Measurements from ENCODE around the gene ASB13.
A peak's percentile ranks its signal among the peaks of the same experiment; 100 is the strongest.

The ASB13 gene

DNA sequence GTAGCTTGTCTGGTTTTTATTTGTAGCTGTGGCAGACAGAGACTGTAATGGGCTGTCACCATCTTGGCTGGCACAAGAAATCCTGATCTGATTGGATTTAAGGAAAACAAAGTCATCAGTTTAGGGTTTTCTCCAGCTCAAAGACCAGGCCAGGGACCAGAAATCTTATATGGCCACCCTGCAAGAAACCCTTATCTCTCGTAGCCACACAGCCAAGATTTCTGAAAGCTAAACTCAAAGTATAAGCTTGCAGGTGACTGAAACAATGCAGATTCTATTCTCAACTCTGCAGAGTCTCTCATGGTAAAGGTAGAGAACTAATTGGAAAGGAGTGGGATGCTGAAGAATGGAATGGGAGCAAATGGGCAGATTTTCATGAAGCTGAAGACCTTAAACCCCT lies 3.2 kb upstream of the ASB13 start:
- ATAC-seq: no peak

DNA sequence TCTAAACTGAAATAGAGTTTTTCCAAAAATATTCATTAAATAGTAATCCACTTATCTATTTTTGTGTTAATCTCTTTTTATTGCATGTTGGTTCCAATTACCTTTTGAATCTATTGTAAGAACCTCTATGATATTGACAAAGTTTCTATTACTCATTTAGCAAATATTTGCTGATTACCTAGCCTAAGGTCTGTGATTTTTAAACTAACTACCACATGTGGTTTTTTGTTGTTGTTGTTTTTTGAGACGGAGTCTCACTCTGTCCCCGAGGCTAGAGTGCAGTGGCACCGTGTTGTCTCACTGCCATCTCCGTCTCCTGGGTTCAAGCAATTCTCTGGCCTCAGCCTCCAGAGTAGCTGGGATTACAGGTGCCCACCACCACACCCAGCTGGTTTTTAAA lies 2.0 kb upstream of the ASB13 start:
- no peak for ATAC-seq

DNA sequence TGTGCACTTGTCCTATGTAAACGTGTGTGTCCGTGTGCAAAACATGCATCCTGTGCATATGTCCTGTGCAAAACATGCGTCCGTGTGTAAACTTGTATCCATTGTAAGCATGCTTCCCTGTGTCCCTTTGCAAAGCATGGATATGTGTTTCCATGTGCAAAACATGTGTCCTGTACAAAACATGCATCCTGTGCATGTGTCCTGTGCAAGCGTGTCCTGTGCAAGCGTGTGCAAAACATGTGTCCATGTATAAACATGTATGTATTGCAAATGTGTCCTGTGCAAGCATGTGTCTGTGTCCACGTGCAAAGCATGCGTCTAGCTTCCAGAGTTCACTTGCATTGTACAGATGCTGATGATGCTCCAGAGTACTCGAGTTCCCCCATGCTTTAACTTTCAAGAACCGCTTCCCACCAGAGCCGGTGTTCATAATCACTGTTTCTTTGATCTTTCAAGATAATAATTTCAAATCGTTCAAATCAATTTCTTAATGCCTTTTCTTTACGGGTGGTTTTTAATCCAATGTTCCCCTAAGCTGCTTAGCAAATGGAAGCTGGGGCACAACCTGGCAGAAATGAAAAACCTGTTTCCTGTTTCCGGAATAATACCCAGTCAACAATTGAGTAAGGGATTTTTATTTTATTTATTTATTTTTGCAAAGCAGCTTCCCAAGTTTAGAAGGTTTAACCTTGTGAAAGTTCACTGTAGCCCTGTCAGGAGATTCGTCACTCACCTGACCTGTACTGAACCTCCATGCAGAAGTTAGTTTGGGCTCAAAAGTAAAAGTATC lies 641 bp upstream of the ASB13 start:
- no peak for ATAC-seq

DNA sequence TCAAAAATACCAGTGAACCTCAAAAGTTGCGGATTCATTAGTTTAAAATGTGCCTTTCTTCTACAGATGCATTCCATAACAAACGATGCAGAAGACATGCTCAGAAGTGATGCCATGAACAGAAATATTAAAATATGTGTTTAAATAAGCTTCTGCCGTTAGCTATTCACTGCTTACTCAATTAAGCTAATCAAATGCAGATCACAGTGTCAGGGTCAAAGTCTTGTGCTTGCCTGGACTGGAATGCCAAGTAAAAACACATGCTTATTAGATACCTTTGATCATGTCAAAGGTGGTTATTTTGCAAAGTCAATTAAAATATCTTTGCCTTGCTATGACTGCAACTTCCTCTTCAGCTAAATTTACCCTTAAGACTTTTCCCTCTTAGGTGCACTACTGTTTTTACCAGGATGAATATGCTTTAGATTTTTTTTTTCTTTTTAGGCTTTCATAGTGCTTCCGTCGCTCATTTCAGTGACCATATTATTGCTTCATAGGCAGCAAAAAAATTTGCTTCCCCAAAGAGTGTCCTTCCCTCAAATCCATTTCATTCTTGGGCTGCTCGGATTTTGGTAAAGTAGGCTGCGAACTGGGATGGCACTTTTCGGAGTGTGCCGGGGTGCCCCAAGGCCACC lies 905 bp downstream of the ASB13 start:
- ATAC-seq: no peak

DNA sequence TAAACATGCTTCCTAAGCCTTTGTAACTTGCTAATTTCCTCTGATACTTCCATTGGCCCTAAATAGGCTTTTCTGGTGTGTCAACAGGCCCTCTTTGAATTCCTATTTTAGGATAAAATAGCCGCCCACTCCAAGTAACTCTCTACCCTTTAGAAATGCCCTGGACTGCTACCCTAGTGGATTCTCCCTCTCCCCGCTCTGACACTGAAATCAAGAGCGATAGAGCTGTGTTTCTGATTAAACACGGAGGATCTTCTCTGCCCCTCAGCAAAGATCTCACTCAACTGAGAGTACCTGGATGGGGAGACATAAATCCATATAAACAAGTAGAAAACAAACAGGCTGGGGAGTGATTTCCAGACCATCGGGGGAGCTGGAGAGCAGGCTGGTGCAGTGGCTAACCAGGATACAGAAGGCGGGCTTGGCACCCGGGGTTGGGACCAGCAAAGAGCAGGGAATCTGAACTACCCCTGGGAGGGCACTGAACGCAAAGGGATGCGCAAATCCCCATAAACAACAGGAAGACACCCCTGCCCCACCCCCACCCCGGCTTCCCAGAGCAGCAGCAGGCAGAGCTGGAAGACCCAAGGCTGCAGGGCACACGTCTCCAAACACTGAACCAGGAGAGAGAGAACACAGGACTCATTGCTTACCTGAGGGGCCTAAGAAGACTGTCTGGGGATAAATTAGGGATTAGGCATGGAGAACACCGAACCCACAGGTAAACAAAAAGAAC lies 2.5 kb downstream of the ASB13 start:
- no peak for ATAC-seq

DNA sequence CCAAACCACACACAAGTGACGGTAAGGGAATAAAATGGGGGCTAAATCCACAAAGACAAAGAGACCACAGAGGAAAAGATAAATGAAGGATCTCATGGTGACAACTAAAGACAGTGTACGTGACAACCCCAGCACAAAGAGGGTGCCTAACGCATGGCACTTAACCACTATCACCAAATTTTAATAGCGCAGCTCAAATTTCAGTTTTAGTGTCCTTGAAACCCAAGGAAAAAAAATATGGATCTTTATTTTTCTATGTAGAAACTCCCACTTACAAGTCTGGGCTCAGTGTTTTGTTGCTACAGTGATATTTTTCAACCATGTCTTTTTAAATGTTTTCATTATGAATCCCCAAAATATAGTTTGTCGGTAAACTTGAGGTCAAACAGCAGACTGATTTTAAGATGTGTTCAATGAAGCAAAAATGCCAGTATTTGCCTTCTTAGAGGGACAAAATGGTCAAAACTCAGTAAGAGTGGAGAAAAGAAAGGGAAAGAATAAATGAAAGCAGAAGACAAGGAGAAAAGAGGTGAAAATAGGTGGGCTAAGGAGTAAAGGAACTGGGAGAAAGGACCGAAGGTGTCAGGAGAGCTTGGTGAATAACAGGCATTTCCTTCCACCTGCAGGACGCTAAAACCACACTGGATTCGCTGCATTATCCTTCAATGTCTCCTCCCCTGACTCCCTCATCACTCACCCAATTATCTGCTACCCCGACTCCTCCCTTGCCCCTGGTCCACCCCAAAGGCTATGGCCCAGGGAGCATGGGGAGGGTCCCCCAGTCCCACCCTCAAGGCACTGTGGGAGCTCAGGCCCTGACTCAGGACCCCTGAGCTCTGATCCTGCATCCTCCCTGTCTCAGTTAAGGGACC lies 3.5 kb downstream of the ASB13 start:
- ATAC-seq: no peak

DNA sequence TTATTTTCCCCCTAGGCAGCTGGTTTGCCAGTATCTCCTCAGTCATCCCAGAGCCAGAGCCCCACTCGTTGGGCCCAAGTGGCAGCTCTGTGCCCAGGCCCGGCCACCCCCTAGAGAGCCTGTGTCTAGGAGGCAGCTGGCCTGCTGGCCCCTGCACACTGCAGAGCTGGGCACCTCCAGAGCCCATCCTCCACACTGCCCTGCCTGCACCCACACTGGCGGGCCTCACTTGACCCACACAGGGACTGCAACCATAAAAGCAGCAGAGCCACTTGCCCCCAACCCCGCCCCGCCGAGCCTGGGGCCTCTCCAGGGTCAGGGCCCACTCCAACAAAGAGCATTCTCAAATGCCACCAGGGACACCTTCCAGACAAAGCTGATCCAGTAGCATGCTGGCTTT lies 5.4 kb downstream of the ASB13 start:
- ATAC-seq: no peak

DNA sequence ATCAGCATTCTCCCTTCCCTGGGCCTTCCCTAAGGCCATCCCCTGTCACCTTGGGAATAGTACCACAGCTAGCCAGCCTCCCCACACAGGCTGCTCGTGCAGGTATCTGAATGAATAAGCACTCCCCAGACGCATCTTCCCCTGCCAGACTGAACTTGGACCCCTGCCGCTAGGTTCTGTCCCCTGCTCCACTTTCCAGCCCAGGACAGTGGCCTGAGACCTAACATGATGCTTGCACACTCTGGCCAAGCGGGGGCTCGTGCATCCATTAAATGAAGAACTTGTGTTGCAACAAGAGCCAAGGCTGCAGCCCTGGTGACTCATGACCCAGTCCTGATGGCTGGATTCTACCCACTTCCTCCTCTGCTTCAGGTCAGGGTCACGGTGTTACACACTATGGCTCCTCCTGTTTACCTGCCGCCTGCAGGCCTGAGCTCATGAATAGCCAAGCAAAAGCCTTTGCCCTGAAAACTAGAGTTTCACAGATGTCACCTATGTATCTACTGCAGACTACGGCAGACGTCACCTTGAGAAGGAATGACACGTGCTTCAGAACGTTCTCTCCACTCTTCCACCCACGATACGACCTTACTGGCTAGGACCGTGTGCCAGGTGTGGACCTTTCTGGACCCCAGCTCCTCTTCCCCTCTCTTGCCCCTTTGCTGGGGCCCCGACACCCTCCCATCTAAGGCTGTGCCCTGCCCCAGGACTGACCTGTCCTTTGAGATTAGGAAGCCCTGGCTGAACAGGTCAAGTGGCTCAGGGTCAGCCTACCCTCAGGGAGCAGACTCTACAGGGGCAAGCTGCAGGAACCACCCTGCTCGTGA lies 6.5 kb downstream of the ASB13 start:
- peak; percentile 67 to 70 for ATAC-seq

DNA sequence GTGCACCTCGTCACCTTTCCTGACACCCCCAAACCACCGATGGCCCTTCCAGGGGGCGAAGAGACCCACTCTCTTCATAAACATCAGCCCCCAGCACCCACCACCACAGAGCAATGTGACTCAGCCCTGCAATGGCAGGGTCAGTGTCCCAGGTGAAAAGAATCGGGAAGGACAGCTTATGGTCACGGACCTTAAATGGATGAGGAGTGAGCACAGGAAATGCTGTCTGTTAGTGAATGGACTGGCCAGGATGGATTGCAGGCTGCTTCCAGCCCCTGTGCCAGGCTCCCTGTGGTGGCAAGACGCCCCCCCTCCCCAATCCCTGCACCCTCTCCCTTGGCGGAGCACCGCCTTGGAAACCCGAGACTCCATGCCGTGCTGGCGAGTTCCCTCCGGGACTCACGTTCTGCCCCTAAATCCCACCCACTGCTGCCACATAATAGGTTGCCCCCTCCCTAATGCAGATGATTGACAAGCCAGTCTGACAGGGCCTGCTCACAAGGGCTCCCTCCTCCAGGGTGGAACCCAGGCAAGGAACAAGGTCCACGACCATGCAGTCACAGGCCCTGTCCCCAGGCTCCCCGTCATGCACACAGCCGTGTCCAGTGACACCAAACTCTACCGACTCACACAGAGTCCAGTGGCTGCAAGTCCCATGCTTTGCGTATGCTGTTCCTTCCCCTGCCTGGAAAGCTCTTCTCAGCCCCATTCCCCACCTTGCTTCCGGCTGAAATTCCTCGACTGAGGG lies 7.3 kb downstream of the ASB13 start:
- no peak for ATAC-seq

DNA sequence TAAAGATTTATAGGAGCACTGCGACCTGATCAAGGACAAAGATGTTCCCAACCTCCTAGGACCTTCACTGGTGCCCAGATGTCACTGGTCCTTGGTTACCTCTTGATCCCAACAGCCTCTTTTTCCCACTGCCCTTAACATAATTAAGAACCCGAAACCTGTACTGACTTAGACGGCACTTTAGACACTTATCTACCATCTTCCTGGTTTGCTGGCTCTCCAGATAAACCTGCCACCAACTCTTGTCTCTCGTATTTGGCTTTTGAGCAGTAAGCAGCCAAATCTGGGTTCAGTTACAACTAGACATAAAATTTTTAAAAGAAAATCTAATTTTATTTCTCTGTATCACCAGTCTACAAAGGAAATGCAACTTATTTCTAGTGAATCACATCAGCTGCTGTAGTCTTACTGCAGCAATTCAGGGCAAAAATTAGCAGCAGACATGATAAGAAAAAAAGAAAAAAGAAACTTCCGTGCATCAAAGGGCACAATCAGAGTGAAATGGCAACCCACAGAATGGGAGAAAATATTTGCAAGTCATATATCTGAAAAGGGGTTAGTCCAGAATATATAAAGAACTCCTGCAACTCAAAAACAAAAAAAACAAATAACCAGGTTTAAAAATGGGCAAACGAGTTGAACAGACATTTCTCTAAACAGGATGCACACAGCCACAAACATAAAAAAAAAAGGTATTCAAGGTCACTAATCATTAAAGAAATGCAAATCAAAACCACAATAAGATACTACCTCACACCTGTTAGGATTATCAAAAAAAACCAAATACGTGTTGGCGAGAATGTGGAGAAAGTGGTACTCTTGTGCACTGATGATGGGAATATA lies 9.4 kb downstream of the ASB13 start:
- ATAC-seq: no peak

DNA sequence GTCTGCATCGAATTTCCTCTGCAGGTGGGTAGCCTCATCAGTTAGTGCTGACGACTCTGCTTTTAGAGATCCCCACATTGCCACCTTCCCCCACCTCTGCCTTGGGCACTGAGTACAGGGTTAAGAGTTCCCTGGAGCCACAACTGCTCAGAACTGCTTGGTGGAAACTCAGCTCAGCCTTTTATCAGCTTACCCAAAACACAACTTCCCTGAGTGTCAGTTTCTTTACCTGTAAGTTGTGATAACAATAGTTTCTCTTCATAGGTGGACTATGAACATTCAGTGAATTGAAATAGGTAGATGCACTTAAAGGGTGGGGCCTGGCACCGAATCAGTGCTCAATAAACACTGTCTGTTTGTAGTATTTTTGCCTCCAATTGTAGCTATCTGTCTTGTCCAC lies 11.3 kb downstream of the ASB13 start:
- ATAC-seq: no peak

DNA sequence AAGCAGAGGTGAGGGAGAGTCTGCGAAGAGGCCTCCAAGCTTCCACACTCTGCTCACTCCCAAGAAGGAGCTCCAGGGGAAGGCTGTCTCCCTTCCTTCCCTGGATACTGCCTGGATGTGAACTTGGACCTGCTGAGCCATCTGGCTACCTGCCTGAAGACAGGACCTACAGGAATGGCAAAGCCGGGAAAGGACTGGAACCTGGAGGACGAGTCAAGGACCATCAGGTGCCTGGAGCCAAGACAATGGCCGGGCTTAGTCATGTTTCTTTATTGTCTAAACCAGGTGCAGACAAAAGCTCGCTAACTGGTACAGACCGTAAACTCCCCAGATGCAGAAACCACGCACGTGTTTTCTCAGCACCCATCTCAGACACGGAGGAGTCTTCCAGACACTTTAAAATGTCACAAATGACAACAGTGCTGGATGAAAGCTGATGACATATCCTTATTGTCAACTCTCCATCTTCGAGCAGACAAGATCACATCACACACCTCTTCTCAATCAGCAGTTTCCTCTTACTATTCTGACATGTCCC lies 12.1 kb downstream of the ASB13 start:
- ATAC-seq: no peak

DNA sequence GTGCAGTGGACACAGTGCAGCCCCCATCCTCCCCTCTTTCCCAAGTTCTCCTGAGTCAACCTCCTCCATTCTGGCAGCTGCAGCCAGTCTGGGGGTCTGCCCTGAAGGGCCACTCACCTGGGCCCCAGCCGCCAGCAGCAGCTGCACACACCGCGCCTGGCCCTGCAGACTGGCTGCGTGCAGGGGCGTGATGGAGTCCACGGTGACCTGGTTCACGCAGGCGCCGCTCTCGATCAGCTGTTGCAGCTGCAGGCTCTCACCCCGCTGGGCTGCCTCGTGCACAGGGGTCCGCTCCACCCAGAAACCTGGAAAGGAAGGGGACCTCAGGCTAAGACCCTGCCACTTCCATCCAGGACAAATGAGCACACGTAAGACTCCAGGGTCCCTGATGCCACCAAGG lies 13.6 kb downstream of the ASB13 start:
- ATAC-seq: no peak

DNA sequence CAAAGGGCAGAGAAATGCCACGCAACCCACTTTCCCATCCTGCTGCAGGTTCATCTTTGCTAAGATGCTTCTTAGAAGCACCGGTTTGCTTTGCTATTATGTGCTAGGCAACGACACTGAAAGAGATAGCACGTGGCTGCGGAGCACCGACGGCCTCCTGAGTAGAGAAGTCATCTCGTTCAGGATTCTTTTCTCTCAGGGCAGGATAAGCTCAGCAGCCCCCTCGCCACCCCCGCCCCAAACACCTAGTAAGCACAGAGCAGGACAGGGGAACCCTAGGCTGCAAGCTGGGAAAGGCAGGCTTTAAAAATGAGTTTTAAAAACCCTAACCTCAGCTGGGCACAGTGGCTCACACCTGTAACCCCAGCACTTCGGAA lies 15.0 kb downstream of the ASB13 start:
- no peak for ATAC-seq

DNA sequence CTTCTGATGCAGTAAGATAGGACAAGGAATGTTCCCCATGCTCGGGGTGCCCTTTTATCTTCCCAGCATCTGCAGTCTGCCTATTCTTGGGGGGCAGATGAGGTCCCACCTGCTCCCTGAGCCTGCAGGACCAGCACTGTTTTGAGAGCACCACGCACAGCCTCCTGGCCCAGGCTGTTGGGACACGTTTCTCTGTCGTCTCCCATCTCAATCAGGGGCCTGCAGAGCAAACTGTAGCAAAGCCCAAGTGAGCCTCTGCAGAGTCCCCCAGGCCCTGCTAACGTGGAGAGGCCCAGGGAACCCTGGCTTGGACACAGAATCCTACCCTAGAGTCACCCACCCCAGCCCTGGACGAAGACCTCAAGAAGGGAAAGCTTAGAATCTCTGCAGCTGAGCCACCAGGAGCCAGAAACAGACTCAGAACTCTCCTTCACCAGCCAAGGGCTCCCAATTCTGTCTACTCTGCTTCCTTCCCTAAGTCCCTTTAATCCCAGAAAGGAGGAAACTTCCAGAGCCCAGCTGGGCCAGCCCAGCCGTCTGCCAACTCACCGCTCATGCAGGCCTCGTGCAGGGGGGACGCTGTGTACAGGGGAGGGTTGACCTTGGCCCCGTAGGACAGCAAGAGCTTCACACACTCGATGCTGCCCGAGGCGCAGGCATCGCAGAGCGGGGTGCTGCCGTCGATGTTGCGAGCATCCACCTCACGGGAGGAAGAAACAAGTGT lies 15.6 kb downstream of the ASB13 start:
- no peak for ATAC-seq

DNA sequence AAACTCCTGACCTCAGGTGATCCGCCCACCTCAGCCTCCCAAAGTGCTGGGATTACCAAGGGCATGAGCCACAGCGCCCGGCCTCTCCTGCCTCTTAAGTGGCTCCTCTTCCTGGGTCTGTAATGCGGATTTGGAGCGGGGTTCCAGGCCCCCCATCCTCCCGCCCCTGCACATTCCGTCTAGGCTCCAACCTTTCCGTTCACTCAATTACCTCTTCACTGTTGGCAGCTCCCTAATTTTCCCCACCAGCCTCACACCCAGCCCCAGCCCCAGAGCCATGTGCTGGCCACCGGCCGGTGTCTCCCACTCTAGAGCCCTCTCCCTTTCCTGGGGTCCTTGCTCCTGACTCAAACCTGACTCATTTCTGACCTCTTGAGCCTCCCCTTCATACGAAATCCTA lies 16.6 kb downstream of the ASB13 start:
- ATAC-seq: no peak

DNA sequence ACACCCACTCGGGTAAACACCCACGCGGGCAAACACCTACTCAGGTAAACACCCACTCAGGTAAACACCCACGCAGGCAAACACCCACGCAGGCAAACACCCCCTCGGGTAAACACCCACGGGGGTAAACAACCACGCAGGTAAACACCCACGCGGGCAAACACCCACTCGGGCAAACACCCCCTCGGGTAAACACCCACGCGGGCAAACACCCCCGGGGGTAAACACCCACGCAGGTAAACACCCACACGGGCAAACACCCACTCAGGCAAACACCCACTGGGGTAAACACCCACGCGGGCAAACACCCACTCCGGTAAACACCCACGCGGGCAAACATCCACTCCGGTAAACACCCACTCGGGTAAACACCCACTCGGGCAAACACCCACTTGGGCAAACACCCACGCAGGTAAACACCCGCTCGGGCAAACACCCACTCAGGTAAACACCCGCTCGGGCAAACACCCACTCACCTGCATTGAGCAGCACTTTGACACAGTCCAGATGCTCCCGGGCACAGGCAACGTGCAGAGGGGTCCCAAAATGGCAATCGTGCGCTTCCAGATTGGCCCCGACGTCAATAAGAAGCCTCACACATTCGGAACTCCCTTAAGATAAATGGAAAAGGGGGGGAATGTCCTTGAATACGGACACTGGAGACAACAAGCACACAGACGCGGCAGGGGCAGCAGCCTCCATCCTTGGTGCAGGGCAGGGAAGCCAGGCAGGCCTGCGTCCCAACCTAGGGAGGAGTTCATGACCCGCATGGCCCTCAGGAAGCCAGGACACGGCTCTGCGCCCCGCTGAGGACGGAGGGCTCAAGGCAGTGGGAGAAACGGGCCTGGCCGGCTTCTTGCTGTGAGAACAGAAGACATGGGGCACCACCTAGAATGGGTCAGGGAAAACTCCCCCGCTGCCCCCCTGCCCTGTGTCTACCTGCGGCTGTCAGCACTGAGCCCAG lies 17.6 kb downstream of the ASB13 start:
- no peak for ATAC-seq
